NCI-H748 (cell line): ENCODE data around the gene NUP133.
A peak's percentile ranks its signal among the peaks of the same experiment; 100 is the strongest.
"Not testable (repeated sequence)": the region's sequence is repeated elsewhere in the genome, so short reads cannot be mapped to it uniquely, and the experiment has no call there.

Source experiments
- DNase-seq: peaks from one replicate; lab custom pipeline; 2025; ENCODE audit not compliant: unreplicated experiment; lab: John Stamatoyannopoulos, UW

Gene NUP133

DNA sequence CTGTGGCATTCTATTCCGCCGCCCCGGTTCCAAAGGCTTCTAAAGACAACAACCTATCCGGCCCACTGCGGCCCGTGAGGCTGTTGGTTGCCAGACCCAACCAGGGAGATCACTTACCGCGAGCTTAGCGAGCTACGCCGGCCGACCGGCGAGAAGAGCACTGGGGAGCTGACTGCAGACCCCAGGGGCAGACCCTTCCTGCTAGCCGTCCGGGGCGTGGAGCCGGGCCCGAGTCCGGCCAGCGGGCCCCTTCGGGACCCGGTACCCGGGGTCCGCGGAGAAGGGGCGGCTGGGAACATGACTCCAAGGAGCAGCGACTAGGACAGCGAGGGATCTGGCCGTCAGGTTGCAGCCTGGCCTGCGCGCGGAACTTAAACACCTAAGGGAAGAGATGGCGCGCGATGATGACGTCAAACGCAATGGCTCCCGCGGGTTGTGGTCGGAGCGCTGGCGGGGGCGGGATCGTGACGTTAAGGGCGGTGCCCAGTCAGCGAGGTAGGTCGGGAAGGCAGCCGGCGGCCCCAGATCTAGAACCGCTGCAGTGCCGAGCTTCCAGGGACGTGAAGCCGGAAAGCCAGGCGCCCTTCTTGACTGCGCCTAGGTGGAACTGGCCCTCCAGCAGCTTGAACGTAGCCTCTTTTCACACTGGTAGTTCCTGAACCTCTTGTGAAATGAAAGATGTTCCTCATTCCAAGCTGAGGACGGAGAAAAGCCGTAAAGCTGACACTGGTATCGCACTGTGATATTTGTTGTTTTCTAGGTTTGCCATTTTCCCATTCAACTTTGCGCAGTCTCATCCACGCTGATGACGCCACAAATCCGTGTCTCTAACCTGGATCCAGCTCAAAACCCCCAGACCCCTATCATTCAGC, at the start of gene NUP133:
NUP133 (minus strand) TSS at position 391 of the 872 bp plus-strand sequence; CDS start at position 299, 92 bp downstream.
- peak; percentile 96 for DNase-seq

DNA sequence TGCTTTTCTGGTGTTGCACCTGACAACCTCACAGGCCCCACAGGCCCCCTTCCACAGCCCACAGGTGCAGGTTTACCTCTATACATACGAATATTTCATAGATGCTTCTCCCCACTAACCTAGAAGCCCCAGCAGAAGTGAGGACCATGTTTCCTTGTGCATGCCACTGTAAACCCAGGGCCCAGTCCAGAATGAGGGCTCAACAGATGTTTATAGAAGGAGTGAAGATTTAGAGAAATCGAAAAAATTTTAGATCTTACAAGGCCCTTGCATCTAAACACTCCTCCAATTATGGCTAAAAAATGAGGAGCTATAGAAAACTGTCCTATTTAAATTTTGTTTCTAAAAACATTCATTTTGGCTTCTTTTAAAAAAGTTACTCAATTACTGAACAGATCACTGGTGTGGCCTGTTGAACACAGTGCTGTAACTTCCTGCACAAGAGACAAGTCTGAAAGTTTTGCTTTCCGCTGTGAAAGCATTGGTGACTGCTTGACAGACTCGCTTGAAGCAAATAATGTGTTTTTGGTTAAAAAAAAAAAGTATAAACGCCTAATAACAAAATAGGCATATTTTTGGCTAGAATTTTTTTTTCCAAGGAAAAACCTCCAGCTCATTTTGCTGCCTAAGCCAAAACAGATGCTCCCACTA, 49.2 kb upstream of the NUP133 start:
- DNase-seq: no peak

GRCh38 chr1:229554886-229555621, 46.9 kb upstream of the NUP133 start:
- DNase-seq: no peak

GRCh38 chr1:229553621-229554130, 45.5 kb upstream of the NUP133 start:
- no peak for DNase-seq

DNA sequence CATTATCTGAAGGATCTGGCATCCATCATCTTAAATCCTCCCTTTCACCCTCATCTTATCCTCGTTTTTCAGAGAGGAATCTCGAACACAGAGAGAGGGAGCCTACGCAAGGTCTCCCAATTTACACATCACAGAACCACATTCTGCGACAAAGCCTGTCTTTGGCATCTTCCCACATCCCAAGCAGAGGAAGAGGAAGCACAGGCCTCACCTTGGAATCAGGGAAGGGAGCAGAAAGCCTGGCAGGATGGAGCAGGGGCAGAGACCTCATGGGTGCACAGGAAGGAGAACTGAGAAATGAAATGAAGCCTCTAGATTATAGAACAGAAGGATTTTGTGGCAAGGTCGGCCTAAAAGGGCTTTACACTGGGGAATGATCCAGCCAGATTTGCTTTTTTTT, 44.6 kb upstream of the NUP133 start:
- no peak for DNase-seq

GRCh38 chr1:229550812-229551567, 42.8 kb upstream of the NUP133 start:
- DNase-seq: no peak

- no peak for DNase-seq
Observed at GRCh38 chr1:229547542-229547941, 39.4 kb upstream of the NUP133 start.

DNA sequence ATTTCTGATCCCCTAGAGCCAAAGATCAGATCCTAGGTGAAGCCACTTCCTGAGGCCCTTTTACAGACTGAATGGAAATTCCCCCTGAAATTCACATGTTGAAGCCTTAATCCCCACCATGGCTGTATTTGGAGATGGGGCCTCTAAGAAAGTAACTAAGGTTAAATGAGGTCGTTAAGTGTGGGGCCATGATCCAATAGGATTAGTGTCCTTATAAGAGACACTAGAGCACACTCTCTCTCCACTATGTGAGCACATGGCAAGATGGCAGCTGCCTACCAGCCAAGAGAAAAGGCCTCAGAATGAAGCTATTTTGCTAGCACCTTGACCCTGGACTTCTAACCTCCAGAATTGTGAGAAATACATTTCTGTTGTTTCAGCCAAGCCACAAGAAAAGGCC, 36.4 kb upstream of the NUP133 start:
- no peak for DNase-seq

DNA sequence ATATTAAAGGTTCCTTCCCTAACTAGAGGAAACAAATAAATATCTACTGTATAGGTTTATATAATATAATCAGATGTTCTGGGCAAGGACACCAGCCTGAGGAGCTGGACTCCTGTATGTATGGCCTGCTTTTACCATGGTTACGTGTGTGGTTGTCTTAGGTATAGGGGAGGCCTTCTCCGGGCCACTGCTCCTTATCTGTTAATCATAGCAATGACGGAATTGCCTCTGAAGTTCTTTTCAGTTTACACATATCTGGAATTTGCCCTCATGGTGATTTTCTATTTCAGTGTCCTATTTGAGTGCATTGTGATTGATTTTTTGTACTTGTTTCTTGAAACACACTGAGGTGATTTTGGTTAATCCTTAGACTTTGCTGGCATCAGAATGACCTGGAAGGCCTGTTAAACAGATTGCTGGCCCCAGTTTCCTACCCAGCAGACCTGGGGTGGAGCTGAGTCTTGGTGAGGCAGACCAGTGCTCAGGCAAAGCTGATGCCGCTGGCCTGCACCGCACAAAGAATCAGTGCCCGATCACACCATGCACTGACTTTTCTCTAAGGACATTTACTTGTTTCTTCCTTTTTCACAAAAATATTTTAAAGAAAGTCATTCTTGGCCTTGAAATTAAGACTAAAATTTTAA, 31.8 kb upstream of the NUP133 start:
- DNase-seq: no peak

DNA sequence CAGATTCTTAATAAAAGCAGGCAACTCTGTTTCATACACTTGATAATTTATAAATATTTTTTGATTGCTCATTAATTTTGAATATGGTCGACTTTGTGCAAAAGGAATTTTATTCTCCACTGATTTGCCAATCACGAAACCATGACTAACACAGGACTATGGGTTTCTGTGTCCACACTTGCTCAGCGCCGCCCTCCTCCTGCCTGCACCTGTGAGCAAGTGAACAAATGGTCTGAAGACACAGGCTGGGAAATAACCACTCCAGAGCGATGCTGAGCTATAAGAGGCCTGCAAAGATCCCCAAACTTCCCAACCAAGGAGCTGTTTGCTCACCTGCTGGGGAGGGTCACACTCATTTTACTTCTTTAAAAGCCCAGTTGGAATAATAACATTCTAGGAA, 30.8 kb upstream of the NUP133 start:
- no peak for DNase-seq

GRCh38 chr1:229537894-229538293, 29.8 kb upstream of the NUP133 start:
- DNase-seq: no peak

GRCh38 chr1:229536982-229537381, 28.8 kb upstream of the NUP133 start:
- DNase-seq: no peak

- DNase-seq: no peak
Observed at GRCh38 chr1:229535230-229535629, 27.1 kb upstream of the NUP133 start.

DNA sequence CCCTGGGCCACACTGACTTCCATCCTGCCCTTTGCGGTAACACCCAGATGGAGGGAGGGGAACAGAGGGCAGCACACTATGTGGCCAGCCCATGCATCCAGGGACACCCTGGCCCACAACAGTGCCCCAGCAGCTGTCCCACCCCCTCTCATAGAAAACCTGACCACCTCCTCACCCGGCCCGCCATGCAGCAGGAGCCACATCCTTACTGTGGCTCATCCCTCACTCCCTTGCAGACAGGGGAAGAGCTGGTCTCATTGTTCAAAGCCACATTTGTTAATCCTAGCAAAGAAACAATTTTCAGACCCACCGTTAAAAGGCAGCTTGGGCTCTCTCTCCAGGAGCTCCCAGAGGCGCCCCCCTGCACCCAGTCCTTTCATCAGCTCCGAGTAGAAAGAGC, 23.2 kb upstream of the NUP133 start:
- DNase-seq: no peak

DNA sequence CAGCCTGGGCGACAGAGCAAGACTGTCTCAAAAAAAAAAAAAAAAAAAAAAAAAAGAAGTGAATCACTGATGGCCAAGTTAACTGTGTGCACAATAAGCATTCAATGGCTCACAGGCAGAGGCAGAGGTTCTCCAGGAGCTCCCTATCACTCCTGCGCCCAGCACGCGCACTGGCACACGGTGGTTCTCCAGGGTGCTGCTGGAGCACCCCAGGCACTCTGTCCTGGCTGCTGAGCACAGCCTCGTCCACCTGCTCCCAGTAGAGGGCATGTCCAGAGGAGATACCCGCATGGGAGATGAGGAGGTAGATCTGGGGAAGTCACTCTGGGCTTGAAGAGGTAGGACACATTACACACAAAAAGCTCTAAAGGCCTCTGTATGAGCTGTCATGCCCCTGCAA, 21.5 kb upstream of the NUP133 start:
- DNase-seq: no peak

- DNase-seq: no peak
Observed at GRCh38 chr1:229526695-229527094, 18.6 kb upstream of the NUP133 start.

DNA sequence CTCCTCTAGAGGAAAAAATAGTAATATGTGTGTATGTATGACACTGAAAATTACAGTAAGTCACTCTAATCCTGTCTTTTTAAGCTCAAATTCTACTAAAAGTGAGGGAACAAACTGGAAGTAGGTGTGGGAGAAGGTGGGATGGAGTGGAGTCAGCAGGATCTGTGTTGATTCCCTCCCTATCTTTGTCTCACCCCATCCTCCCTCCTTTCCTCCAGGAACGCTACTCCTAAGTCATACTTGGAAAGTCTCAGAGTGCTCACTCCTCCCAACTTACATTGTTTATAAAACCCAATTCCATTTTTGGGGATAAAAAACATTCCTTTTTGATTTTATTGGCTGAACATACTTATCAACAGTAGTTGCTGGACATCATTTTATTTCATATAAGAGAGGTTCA, 14.9 kb upstream of the NUP133 start:
- no peak for DNase-seq

- DNase-seq: peak; percentile 56
Observed at GRCh38 chr1:229514578-229515275, 6.6 kb upstream of the NUP133 start.

DNA sequence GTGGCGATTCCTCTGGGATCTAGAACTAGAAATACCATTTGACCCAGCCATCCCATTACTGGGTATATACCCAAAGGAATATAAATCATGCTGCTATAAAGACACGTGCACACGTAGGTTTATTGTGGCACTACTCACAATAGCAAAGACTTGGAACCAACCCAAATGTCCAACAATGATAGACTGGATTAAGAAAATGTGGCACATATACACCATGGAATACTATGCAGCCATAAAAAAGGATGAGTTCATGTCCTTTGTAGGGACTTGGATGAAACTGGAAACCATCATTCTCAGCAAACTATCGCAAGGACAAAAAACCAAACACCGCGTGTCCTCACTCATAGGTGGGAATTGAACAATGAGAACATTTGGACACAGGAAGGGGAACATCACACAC, 3.5 kb upstream of the NUP133 start:
- DNase-seq: not testable (repeated sequence)

GRCh38 chr1:229511201-229511600, 3.1 kb upstream of the NUP133 start:
- DNase-seq: not testable (repeated sequence)
